ENCODE data around the gene DNAH17.

- no peak for TF ChIP-seq CTCF (IDR thresholded peaks at IDR 0.05)
- no peak for TF ChIP-seq POLR2AphosphoS5 (IDR thresholded peaks at IDR 0.05)
Measured at GRCh38 chr17:78438694-78439325, 138.4 kb downstream of the DNAH17 start.
